B cell (primary cell): Measurements from ENCODE around the gene SAMD4A. TPM values are rescaled to one million over a fixed set of nuclear protein-coding genes. Genes with fewer than 3 reads are reported as not detected.

ENCODE experiments used
- ATAC-seq: fragments of 200-7000 bp; cut with Tn5 transposase; one replicate; pipeline ENCODE4 v1.10.0; 2021; ENCODE audit warnings: low read depth, mild to moderate bottlenecking, moderate number of reproducible peaks, moderate library complexity
- CTCF ChIA-PET: fragments of 350-600 bp; sonication (Branson Sonifier 250); formaldehyde crosslinking; loops from one replicate; lab custom pipeline; 2021; ENCODE audit warnings: antibody characterized with exemption, inconsistent platforms; lab: Charles Lee
- POLR2A ChIA-PET: fragments of 350-600 bp; sonication (Branson Sonifier 250); formaldehyde crosslinking; loops from one replicate; lab custom pipeline; 2021; ENCODE audit warnings: antibody characterized with exemption; lab: Charles Lee
- DNase-seq: peaks from one replicate; pipeline ENCODE4 v3.0.0; 2013
- H2AFZ ChIP-seq: 2 replicates; pipeline ENCODE4 v1.6.1; 2012; ENCODE audit warnings: mild to moderate bottlenecking, low read depth, low read length; ENCODE audit not compliant: insufficient read depth, poor library complexity, severe bottlenecking
- H3K27ac ChIP-seq, 2 donors: 1 replicate in 1 of 2; 2 replicates in 1 of 2; pipeline ENCODE4 v1.5.1; 2012 to 2013; ENCODE audit warnings: low read length in 2 of 2, mild to moderate bottlenecking in 2 of 2, moderate library complexity in 1 of 2
- H3K27me3 ChIP-seq, 4 experiments: fragments of 200-600 bp in 1 of 4; sonication (generic) in 1 of 4; replicated peaks in 1 of 4; 1 replicate in 2 of 4; 2 replicates in 2 of 4; pipeline versions ENCODE4 v1.6.1 to v1.7.0; 2013 to 2016; ENCODE audit warnings: low read length in 3 of 4, mild to moderate bottlenecking in 2 of 4, mixed read lengths in 1 of 4, moderate library complexity in 1 of 4; ENCODE audit not compliant: insufficient read depth in 4 of 4, control insufficient read depth in 3 of 4; ENCODE audit errors: control extremely low read depth in 1 of 4
- H3K36me3 ChIP-seq, 2 experiments: replicated peaks in 1 of 2; 1 replicate in 1 of 2; 2 replicates in 1 of 2; pipeline versions ENCODE4 v1.6.1 to v1.7.1; 2013; ENCODE audit warnings: low read length in 1 of 2; ENCODE audit not compliant: insufficient read depth in 2 of 2, control insufficient read depth in 1 of 2; ENCODE audit errors: control extremely low read depth in 1 of 2, extremely low read depth in 1 of 2
- H3K4me1 ChIP-seq, 2 donors: fragments of 200-600 bp in 1 of 2; sonication (generic) in 1 of 2; 1 replicate in 1 of 2; 2 replicates in 1 of 2; pipeline versions ENCODE4 v1.5.1 to v1.6.1; 2013 to 2017; ENCODE audit warnings: low read length in 2 of 2; ENCODE audit not compliant: control insufficient read depth in 2 of 2, insufficient read depth in 2 of 2
- H3K4me2 ChIP-seq: replicated peaks from 2 replicates; pipeline ENCODE3; 2012; ENCODE audit warnings: mild to moderate bottlenecking, low read depth, low read length; ENCODE audit not compliant: poor library complexity, severe bottlenecking
- H3K4me3 ChIP-seq, 5 experiments: fragments of 200-600 bp in 1 of 5; sonication (generic) in 1 of 5; 1 replicate in 3 of 5; 2 replicates in 2 of 5; pipeline versions ENCODE4 v1.5.1 to v1.7.0; 2011 to 2016; ENCODE audit warnings: low read length in 4 of 5, mild to moderate bottlenecking in 4 of 5, low read depth in 2 of 5, control low read depth in 1 of 5, moderate library complexity in 1 of 5; ENCODE audit not compliant: insufficient read depth in 1 of 5; ENCODE audit errors: control extremely low read depth in 1 of 5, extremely low read depth in 1 of 5
- H3K79me2 ChIP-seq: fragments of 200-600 bp; sonication (generic); one replicate; pipeline ENCODE4 v1.6.0; 2016; ENCODE audit warnings: low read length; ENCODE audit not compliant: control insufficient read depth, insufficient read depth
- H3K9ac ChIP-seq: fragments of 200-600 bp; sonication (generic); 2 replicates; pipeline ENCODE4 v1.6.1; 2017; ENCODE audit warnings: mild to moderate bottlenecking, low read length, moderate library complexity
- H3K9me3 ChIP-seq, 3 donors: one replicate each; pipeline versions ENCODE4 v1.6.1 to v1.7.1; 2013; ENCODE audit warnings: low read length in 2 of 3; ENCODE audit not compliant: control insufficient read depth in 2 of 3, insufficient read depth in 1 of 3; ENCODE audit errors: control extremely low read depth in 1 of 3
- H4K20me1 ChIP-seq: 2 replicates; pipeline ENCODE4 v1.6.0; 2012; ENCODE audit warnings: mild to moderate bottlenecking, low read length; ENCODE audit not compliant: insufficient read depth, control insufficient read depth, poor library complexity, severe bottlenecking
- H3K27ac Mint-ChIP-seq: one replicate; pipeline ENCODE4 v1.8.0; 2021; ENCODE audit warnings: mixed read lengths
- H3K27me3 Mint-ChIP-seq: one replicate; pipeline ENCODE4 v1.8.0; 2021; ENCODE audit warnings: mixed read lengths
- H3K4me1 Mint-ChIP-seq: one replicate; pipeline ENCODE4 v1.8.0; 2021; ENCODE audit warnings: mixed read lengths
- H3K4me3 Mint-ChIP-seq: one replicate; pipeline ENCODE4 v1.8.0; 2021; ENCODE audit warnings: mixed read lengths
- H3K9me3 Mint-ChIP-seq: one replicate; pipeline ENCODE4 v1.8.0; 2022; ENCODE audit warnings: mixed read lengths; ENCODE audit not compliant: insufficient read depth
- EZH2 ChIP-seq: IDR thresholded peaks from 2 replicates; pipeline ENCODE4 v1.6.1; 2012; ENCODE audit warnings: borderline replicate concordance, low read depth, mild to moderate bottlenecking, moderate library complexity, low read length; ENCODE audit not compliant: insufficient read depth, poor library complexity, severe bottlenecking
- WGBS: methylation state at CpG from one replicate; pipeline ENCODE4 v1.1.5; 2013; ENCODE audit warnings: missing lambda C conversion rate; ENCODE audit not compliant: insufficient coverage; 5-methylcytosine and 5-hydroxymethylcytosine counted together
- intact Hi-C: fragments of 100-400 bp; cut with micrococcal nuclease; formaldehyde crosslinking; loops from one replicate; pipeline ENCODE4 v1.10.0; 2022
- polyA plus RNA-seq: library from polyadenylated mRNA; depleted of rRNA; stranded (reverse); fragments of >200 nt; gene quantifications from 2 replicates; pipeline ENCODE4 v1.2.3, GENCODE V29; 2012
- total RNA-seq, 2 donors: library from RNA; stranded (reverse); fragments of 120-200 nt in 1 of 2; gene quantifications; 1 replicate in 1 of 2; 2 replicates in 1 of 2; pipeline versions ENCODE4 v1.2.3 to v1.2.4, GENCODE V29; 2013 to 2022
- TF ChIP-seq, protein P1 (sequence below): fragments of 200-600 bp; IDR thresholded peaks from one replicate; pipeline ENCODE4 v1.8.0; 2022; ENCODE audit warnings: antibody characterized with exemption, mild to moderate bottlenecking

The SAMD4A gene
- total and polyA plus RNA-seq, 2 donors (not counting 1 experiment from before 2014, with no cell fraction given) = 5.7 to 13.7 TPM

DNA sequence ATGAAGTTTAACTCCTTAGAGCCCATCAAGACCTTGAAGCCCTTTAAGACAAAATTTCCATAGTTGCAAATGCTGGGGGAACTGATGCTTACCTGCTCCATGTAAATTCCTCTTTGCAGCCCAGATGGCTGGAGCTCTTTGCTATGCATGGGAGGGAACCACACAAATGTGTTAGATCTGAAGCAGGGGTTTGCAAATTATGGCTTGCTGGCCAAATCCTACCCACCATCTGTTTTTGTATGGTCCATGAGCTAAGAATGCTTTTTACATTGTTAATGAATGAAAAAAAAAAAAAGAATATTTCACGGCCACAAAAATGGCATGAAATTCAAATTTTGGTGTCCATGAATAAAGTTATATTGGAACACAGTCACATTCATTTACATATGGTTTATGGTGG lies 261.1 kb downstream of the SAMD4A start:
- H3K27me3 ChIP-seq = no peaks in the 10 kb centered on the region
- H2AFZ ChIP-seq = no peak overlapping the region
- H3K79me2 ChIP-seq = no peaks in the 10 kb centered on the region
- no peaks in the 10 kb centered on the region for H3K36me3 ChIP-seq
- Mint-ChIP-seq H3K4me3 (no peak overlapping the region), H3K4me1 (no peaks in the 10 kb centered on the region), H3K27me3 (peaks cover 7% of the 10 kb centered on the region), H3K9me3 (peaks cover 22% of the 10 kb centered on the region), H3K27ac (no peak overlapping the region)
- no peaks in the 10 kb centered on the region for H3K4me1 ChIP-seq
- peaks cover 4 to 18% (median 16%) of the 10 kb centered on the region in 3 donors for H3K9me3 ChIP-seq
- ATAC-seq = no peak
- POLR2A ChIA-PET = no interaction called here
- H3K4me2 ChIP-seq = no peak overlapping the region
- TF ChIP-seq EZH2 = no peak
- TF ChIP-seq, protein P1, sequence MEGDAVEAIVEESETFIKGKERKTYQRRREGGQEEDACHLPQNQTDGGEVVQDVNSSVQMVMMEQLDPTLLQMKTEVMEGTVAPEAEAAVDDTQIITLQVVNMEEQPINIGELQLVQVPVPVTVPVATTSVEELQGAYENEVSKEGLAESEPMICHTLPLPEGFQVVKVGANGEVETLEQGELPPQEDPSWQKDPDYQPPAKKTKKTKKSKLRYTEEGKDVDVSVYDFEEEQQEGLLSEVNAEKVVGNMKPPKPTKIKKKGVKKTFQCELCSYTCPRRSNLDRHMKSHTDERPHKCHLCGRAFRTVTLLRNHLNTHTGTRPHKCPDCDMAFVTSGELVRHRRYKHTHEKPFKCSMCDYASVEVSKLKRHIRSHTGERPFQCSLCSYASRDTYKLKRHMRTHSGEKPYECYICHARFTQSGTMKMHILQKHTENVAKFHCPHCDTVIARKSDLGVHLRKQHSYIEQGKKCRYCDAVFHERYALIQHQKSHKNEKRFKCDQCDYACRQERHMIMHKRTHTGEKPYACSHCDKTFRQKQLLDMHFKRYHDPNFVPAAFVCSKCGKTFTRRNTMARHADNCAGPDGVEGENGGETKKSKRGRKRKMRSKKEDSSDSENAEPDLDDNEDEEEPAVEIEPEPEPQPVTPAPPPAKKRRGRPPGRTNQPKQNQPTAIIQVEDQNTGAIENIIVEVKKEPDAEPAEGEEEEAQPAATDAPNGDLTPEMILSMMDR = no peak
- no peak overlapping the region for H3K4me3 ChIP-seq
- WGBS = no CpG with 5 or more reads among the region's 1 CpG
- intact Hi-C loops = no loop called here
- CTCF ChIA-PET = interaction anchor here (1.8 kb wide), 1 partner anchor 75 kb away, joined by 4 read pairs; the partner anchor contains the start of gene GCH1
- no peaks in the 10 kb centered on the region for H4K20me1 ChIP-seq
- DNase-seq = no peak
- H3K27ac ChIP-seq = no peak overlapping the region
- H3K9ac ChIP-seq = no peak overlapping the region

DNA sequence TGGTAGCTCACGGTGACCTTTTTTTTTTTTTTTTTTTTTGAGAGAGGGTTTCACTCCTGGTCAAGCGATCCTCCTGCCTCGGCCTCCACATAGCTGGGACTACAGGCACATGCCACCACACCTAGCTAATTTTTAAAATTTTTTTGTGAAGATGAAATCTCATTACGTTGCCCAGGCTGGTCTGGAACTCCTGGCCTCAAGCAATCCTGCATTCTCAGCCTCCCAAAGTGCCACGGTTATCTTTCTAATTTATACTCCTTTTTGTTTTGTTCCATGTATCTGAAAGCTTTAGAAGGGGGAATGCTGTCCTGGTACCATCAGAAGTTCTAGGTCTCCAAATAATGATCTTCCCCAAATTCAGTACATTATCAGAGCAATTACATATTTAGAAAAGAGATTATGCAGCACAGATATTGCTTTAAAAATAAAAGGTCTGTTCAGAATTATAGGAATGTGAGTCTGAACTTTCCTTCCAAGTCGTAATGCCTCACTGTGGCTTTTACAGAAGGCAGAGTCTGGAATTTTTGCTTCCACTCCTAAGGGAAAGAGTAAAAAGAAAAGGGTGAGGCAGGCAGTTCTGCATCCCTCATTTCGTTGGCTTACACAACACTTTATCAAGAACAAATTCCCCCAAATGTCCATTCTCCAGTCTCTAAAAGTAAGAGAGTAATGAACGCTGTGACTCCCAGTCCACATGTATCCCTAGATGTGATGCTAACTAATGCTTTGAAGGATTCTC lies 262.7 kb downstream of the SAMD4A start:
- H4K20me1 ChIP-seq = no peaks in the 10 kb centered on the region
- no peak overlapping the region for H3K4me3 ChIP-seq
- CTCF ChIA-PET = no interaction called here
- Mint-ChIP-seq H3K27me3 (peaks cover 7% of the 10 kb centered on the region), H3K27ac (no peak overlapping the region), H3K9me3 (peaks cover 17% of the 10 kb centered on the region), H3K4me3 (no peak overlapping the region), H3K4me1 (no peaks in the 10 kb centered on the region)
- no peak for ATAC-seq
- H3K4me2 ChIP-seq = no peak overlapping the region
- H3K36me3 ChIP-seq = no peaks in the 10 kb centered on the region
- H3K27me3 ChIP-seq = no peaks in the 10 kb centered on the region
- no peaks in the 10 kb centered on the region for H3K4me1 ChIP-seq
- no peak for DNase-seq
- H3K79me2 ChIP-seq = no peaks in the 10 kb centered on the region
- peaks cover 1 to 15% (median 7%) of the 10 kb centered on the region in 3 donors for H3K9me3 ChIP-seq
- 100% methylated on average over 1 of the region's 8 CpGs for WGBS
- TF ChIP-seq, protein P1 = no peak
- no peak for TF ChIP-seq EZH2
- POLR2A ChIA-PET = no interaction called here
- H3K9ac ChIP-seq = no peak overlapping the region
- no peak overlapping the region for H2AFZ ChIP-seq
- H3K27ac ChIP-seq = no peak overlapping the region
- intact Hi-C loops = no loop called here
